HepG2 (cell line): Measurements from ENCODE around the gene RMRP. TPM values are rescaled to one million over a fixed set of nuclear protein-coding genes. Genes with fewer than 3 reads are reported as not detected.
A peak's percentile ranks its signal among the peaks of the same experiment; 100 is the strongest.

ENCODE experiments used
- ADNP ChIP-seq: sonication (generic); formaldehyde crosslinking; IDR thresholded peaks from 2 replicates; pipeline ENCODE4 v1.4.0; 2020; ENCODE audit warnings: missing genetic modification reagents
- AGO1 ChIP-seq: fragments of 200-400 bp; formaldehyde crosslinking; IDR thresholded peaks from 2 replicates; pipeline ENCODE4 v1.6.1; 2017; ENCODE audit warnings: mild to moderate bottlenecking, low read depth, low read length, moderate library complexity; ENCODE audit not compliant: poor library complexity, severe bottlenecking
- ELF1 ChIP-seq: sonication (generic); formaldehyde crosslinking; IDR thresholded peaks from 2 replicates; pipeline ENCODE4 v1.4.0; 2020; ENCODE audit warnings: missing genetic modification reagents
- HMGXB4 ChIP-seq, 2 experiments: sonication (generic) in 1 of 2; formaldehyde crosslinking in 1 of 2; IDR thresholded peaks; 2 replicates each; pipeline versions ENCODE4 v1.4.0 to v1.6.1; 2018 to 2020; ENCODE audit warnings: missing genetic modification reagents in 2 of 2, borderline replicate concordance in 1 of 2, low read depth in 1 of 2, mild to moderate bottlenecking in 1 of 2, missing biosample characterization in 1 of 2
- HNRNPLL ChIP-seq: fragments of 200-400 bp; formaldehyde crosslinking; IDR thresholded peaks from 2 replicates; pipeline ENCODE4 v1.6.1; 2017; ENCODE audit warnings: mild to moderate bottlenecking, low read depth, low read length; ENCODE audit not compliant: poor library complexity, severe bottlenecking
- MEIS1 ChIP-seq: sonication (generic); formaldehyde crosslinking; IDR thresholded peaks from 2 replicates; pipeline ENCODE4 v1.9.0; 2021; ENCODE audit warnings: mild to moderate bottlenecking, missing genetic modification reagents, moderate library complexity, borderline replicate concordance
- MYNN ChIP-seq: sonication (generic); formaldehyde crosslinking; IDR thresholded peaks from 2 replicates; pipeline ENCODE4 v1.4.0; 2020; ENCODE audit warnings: mild to moderate bottlenecking, low read depth, missing genetic modification reagents
- POLR2AphosphoS5 ChIP-seq: IDR thresholded peaks from 2 replicates; pipeline ENCODE4 v1.6.1; 2012; ENCODE audit warnings: low read depth, low read length
- REPIN1 ChIP-seq: sonication (generic); formaldehyde crosslinking; IDR thresholded peaks from 2 replicates; pipeline ENCODE4 v1.8.0; 2022; ENCODE audit warnings: missing genetic modification reagents, low read depth, mild to moderate bottlenecking, borderline replicate concordance
- ZBTB1 ChIP-seq: sonication (generic); formaldehyde crosslinking; IDR thresholded peaks from 2 replicates; pipeline ENCODE4 v1.4.0; 2020; ENCODE audit warnings: missing genetic modification reagents, borderline replicate concordance
- ZBTB38 ChIP-seq: sonication (generic); formaldehyde crosslinking; IDR thresholded peaks from 2 replicates; pipeline ENCODE4 v1.5.1; 2020; ENCODE audit warnings: mild to moderate bottlenecking, missing genetic modification reagents
- ZFP82 ChIP-seq: sonication (generic); formaldehyde crosslinking; IDR thresholded peaks from 2 replicates; pipeline ENCODE4 v1.5.1; 2020; ENCODE audit warnings: mild to moderate bottlenecking, missing genetic modification reagents, borderline replicate concordance
- ZNF20 ChIP-seq: sonication (generic); formaldehyde crosslinking; IDR thresholded peaks from 2 replicates; pipeline ENCODE4 v1.4.0; 2020; ENCODE audit warnings: mild to moderate bottlenecking, moderate library complexity, missing genetic modification reagents
- ZNF430 ChIP-seq: sonication (generic); formaldehyde crosslinking; IDR thresholded peaks from 2 replicates; pipeline ENCODE4 v1.9.0; 2021; ENCODE audit warnings: mild to moderate bottlenecking, missing genetic modification reagents
- polyA plus RNA-seq, 8 experiments: library from polyadenylated mRNA; depleted of rRNA in 3 of 8; stranded (reverse) in 7 of 8; unstranded in 1 of 8; fragments of >200 nt; fragmentation: Illumina TruSeq in 4 of 8; extraction: Trizol in 4 of 8; gene quantifications; 2 replicates each; pipeline versions ENCODE4 v1.2.1 to v1.2.3, GENCODE V29; 2011 to 2016; ENCODE audit warnings: low read depth in 4 of 8, missing spikeins in 1 of 8, mixed read lengths in 1 of 8; ENCODE audit not compliant: insufficient read depth in 1 of 8
- total RNA-seq, 5 experiments: library from RNA; depleted of rRNA; stranded (reverse); fragments of >200 nt; fragmentation: Illumina TruSeq; extraction: Trizol; gene quantifications; 2 replicates each; pipeline ENCODE4 v1.2.3, GENCODE V29; 2016; ENCODE audit warnings: low read depth in 1 of 5
- TF ChIP-seq, protein P1 (sequence below): IDR thresholded peaks from 2 replicates; pipeline ENCODE4 v1.6.1; 2016
- TF ChIP-seq, protein P2 (sequence below): sonication (generic); formaldehyde crosslinking; IDR thresholded peaks from 2 replicates; pipeline ENCODE4 v1.4.0; 2020; ENCODE audit warnings: missing genetic modification reagents

The RMRP gene
- total and polyA plus RNA-seq, 2 of the 13 experiments (the other 11 are each of a cell fraction or from before 2014, with no cell fraction given), result 51.4 to 4,025 TPM

DNA sequence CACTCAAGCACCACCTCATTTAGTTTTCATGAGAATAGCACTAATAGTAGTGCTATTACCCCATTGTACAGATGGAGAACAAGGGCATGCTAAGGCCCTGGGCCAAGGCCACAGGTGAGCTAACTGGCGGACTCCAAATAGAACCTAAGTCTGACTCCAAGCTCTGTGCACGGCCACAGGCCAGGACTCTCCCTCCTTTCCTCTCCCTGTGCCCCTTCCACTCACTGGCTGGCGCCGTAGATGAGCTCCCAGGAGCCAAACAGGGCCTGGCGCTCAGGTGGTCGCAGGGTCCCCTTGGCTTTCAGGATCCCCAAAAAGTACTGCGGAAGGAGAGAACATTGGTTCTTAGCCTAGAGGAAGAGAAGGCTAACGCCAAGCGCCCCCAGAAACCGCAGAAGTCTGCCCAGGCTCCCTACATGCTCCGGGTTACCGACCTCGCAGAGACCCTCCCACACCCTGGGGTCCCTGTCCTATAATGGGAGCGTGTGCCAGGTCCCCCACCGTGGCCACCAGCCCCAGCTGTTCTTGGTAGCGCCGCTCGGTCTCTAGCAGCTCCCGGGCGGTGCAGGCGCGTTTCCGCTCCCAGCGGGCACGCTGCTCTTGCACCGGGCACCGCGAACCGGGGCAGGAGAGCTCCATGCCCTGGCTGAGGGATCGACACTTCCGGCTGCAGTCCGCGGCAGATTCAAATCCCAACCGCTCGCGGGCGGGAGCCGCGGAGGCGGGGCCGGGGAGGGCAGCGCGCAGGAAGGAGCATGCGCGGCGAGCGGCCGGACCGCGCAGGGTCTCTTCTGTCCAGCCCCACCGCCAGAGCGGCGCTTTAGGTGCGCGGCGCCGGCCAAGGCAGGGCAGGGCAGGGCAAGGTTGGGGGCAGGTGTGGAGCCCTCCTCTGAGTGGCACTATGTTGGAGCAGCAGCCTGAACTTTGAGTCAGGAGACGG is 7.0 kb upstream of the RMRP start, which contains the start of gene ARHGEF39 (continued):
- TF ChIP-seq, protein P1, sequence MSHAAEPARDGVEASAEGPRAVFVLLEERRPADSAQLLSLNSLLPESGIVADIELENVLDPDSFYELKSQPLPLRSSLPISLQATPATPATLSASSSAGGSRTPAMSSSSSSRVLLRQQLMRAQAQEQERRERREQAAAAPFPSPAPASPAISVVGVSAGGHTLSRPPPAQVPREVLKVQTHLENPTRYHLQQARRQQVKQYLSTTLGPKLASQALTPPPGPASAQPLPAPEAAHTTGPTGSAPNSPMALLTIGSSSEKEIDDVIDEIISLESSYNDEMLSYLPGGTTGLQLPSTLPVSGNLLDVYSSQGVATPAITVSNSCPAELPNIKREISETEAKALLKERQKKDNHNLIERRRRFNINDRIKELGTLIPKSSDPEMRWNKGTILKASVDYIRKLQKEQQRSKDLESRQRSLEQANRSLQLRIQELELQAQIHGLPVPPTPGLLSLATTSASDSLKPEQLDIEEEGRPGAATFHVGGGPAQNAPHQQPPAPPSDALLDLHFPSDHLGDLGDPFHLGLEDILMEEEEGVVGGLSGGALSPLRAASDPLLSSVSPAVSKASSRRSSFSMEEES (CRISPR knock-in tag), result peak; percentile 39; the same call in 1 of the 2 replicates
- peak; percentile 97 for TF ChIP-seq REPIN1 (CRISPR knock-in tag)
- no peak for TF ChIP-seq ZNF20 (CRISPR knock-in tag)
- TF ChIP-seq MYNN (CRISPR knock-in tag), result no peak
- TF ChIP-seq HNRNPLL, result peak; percentile 51
- TF ChIP-seq AGO1, result peak; percentile 37
- TF ChIP-seq ELF1 (CRISPR knock-in tag), result peak; percentile 90
- peak; percentile 92 for TF ChIP-seq ZNF430 (CRISPR knock-in tag)
- TF ChIP-seq, protein P2, sequence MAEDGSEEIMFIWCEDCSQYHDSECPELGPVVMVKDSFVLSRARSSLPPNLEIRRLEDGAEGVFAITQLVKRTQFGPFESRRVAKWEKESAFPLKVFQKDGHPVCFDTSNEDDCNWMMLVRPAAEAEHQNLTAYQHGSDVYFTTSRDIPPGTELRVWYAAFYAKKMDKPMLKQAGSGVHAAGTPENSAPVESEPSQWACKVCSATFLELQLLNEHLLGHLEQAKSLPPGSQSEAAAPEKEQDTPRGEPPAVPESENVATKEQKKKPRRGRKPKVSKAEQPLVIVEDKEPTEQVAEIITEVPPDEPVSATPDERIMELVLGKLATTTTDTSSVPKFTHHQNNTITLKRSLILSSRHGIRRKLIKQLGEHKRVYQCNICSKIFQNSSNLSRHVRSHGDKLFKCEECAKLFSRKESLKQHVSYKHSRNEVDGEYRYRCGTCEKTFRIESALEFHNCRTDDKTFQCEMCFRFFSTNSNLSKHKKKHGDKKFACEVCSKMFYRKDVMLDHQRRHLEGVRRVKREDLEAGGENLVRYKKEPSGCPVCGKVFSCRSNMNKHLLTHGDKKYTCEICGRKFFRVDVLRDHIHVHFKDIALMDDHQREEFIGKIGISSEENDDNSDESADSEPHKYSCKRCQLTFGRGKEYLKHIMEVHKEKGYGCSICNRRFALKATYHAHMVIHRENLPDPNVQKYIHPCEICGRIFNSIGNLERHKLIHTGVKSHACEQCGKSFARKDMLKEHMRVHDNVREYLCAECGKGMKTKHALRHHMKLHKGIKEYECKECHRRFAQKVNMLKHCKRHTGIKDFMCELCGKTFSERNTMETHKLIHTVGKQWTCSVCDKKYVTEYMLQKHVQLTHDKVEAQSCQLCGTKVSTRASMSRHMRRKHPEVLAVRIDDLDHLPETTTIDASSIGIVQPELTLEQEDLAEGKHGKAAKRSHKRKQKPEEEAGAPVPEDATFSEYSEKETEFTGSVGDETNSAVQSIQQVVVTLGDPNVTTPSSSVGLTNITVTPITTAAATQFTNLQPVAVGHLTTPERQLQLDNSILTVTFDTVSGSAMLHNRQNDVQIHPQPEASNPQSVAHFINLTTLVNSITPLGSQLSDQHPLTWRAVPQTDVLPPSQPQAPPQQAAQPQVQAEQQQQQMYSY (CRISPR knock-in tag), result peak; percentile 42; the same call in 1 of the 2 replicates
- TF ChIP-seq HMGXB4 (CRISPR knock-in tag; IDR thresholded peaks at IDR 0.05; ENCODE audit: borderline replicate concordance in 1 of 2, low read depth in 1 of 2), result peak; percentile 78 to 87; a peak in 3 of 4 replicates
- TF ChIP-seq ADNP, result peak; percentile 15; the same call in 1 of the 2 replicates
- peak; percentile 73 for TF ChIP-seq POLR2AphosphoS5
- peak; percentile 59; the same call in 1 of the 2 replicates for TF ChIP-seq ZBTB38 (CRISPR knock-in tag)
- TF ChIP-seq MEIS1 (CRISPR knock-in tag), result 0 out of 2 replicates have a peak, but pooled peaks have one; percentile 11
- no peak for TF ChIP-seq ZBTB1 (CRISPR knock-in tag)
- TF ChIP-seq ZFP82 (CRISPR knock-in tag), result 0 out of 2 replicates have a peak, but pooled peaks have one; percentile 37
